HUES64 (cell line): ENCODE measurements around the gene GLTP.
A peak's percentile ranks its signal among the peaks of the same experiment; 100 is the strongest.
"Not testable (repeated sequence)": the region's sequence is repeated elsewhere in the genome, so short reads cannot be mapped to it uniquely, and the experiment has no call there.

Source experiments
- H3K27ac ChIP-seq: 2 replicates; pipeline ENCODE4 v1.7.0; 2013; ENCODE audit warnings: low read depth, low read length, inconsistent platforms
- H3K27me3 ChIP-seq: 2 replicates; pipeline ENCODE4 v1.6.1; 2013; ENCODE audit warnings: mild to moderate bottlenecking, low read length; ENCODE audit not compliant: insufficient read depth
- H3K36me3 ChIP-seq: 2 replicates; pipeline ENCODE4 v1.6.1; 2013; ENCODE audit warnings: mild to moderate bottlenecking, low read length; ENCODE audit not compliant: insufficient read depth
- H3K4me1 ChIP-seq: 2 replicates; pipeline ENCODE4 v1.6.1; 2013; ENCODE audit warnings: mild to moderate bottlenecking, low read length, moderate library complexity; ENCODE audit not compliant: insufficient read depth
- H3K4me3 ChIP-seq: 2 replicates; pipeline ENCODE4 v1.5.1; 2013; ENCODE audit warnings: mild to moderate bottlenecking, low read length, moderate library complexity
- H3K9ac ChIP-seq: 2 replicates; pipeline ENCODE4 v1.6.1; 2013; ENCODE audit warnings: mild to moderate bottlenecking, low read depth, low read length
- H3K9me3 ChIP-seq: 2 replicates; pipeline ENCODE4 v1.6.1; 2013; ENCODE audit warnings: low read depth, low read length; ENCODE audit not compliant: insufficient read depth
- WGBS: fragments of 150-250, 120-280 bp; methylation state at CpG from one replicate; pipeline ENCODE4 v1.1.7; 2013; ENCODE audit warnings: missing lambda C conversion rate; 5-methylcytosine and 5-hydroxymethylcytosine counted together

GLTP gene

GRCh38 chr12:109900752-109901580, 20.6 kb upstream of the GLTP start:
- H3K4me3 ChIP-seq = peak overlapping the region; percentile 71
- H3K27ac ChIP-seq = peak overlapping the region; percentile 1; the same call in 1 of the 2 replicates
- H3K36me3 ChIP-seq = peaks cover 28% of the 10 kb centered on the region
- peaks cover 95% of the 10 kb centered on the region for H3K27me3 ChIP-seq
- WGBS = under 1% methylated on average over 16 of the region's 16 CpGs
- H3K9ac ChIP-seq = peak overlapping the region; percentile 83
- H3K9me3 ChIP-seq = no peaks in the 10 kb centered on the region
- peaks cover 17% of the 10 kb centered on the region; the same call in 1 of the 2 replicates for H3K4me1 ChIP-seq

DNA sequence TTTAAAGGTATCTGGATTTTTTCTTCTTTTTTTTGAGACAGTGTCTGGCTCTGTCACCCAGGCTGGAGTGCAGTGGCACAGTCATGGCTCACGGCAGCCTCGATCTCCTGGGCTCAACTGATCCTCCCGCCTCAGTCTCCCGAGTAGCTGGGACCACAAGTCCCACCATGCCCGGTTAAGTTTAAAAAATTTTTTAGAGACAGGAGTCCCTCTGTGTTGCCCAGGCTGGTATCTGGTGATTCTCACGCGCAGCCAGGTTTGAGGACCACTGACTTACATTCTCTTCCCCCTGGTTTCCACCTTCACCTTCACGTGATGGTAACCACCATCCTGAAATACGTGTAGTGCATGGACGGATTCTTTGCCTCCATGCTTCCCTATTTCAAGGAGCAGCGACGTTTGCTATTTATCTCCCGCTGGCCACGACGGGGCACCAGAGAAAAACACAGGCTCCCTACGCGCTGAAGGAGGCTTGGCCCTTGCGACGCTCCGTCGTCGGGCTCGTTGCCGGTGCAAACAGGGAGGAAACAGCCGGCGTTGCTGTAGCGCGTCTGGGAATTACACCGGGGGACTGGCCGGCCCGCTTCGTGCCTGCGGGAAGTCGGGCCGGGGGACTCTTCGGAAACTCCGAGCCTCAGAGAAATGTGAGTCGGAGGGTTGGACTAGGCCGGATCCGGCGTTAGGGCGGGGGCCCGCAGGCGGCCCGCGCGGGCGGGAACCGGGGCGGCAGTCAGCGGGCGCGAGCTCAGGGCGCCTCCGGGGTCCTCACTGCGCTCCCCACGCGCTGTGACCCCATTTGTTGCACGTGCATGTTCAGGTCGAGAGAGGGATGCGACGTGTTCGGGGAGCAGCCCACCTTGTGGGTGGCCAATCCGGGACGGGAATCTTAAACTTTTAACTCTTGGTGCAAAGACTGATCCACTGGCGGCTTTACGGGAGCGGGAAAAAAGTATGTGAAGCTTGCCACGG, 19.7 kb upstream of the GLTP start, which contains the start of gene TCHP:
TSS of gene TCHP (plus strand) at position 492 of the 969 bp plus-strand sequence. CDS start 2,753 bp downstream, outside the sequence.
- WGBS = 4% methylated on average over 69 of the region's 69 CpGs
- Histone ChIP-seq H3K27ac (peak within 1 kb of the TSS; percentile 49; the same call in 1 of the 2 replicates), H3K4me1 (peaks cover 17% of the 10 kb centered on the region; the same call in 1 of the 2 replicates), H3K36me3 (peaks cover 20% of the 10 kb centered on the region; the same call in 1 of the 2 replicates), H3K27me3 (peaks cover 96% of the 10 kb centered on the region), H3K9me3 (no peaks in the 10 kb centered on the region), H3K9ac (peak within 1 kb of the TSS; percentile 83), H3K4me3 (peak within 1 kb of the TSS; percentile 71)

DNA sequence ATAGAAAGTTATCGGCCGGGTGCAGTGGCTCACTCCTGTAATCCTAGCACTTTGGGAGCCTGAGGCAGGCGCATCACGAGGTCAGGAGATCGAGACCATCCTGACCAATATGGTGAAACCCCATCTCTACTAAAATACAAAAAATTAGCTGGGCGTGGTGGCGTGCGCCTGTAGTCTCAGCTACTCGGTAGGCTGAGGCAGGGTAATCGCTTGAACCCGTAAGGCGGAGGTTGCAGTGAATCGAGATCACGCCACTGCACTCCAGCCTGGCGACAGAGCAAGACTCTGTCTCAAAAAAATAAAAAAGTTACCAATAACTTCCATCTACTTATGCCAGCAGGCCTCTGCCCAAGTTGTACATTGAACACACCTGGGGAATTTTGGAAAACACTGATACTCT, 19.0 kb upstream of the GLTP start:
- not testable (repeated sequence) for H3K27ac ChIP-seq, H3K9me3 ChIP-seq, H3K9ac ChIP-seq
- peaks cover 93% of the 10 kb centered on the region for H3K27me3 ChIP-seq
- peaks cover 13% of the 10 kb centered on the region; the same call in 1 of the 2 replicates for H3K36me3 ChIP-seq
- peaks cover 17% of the 10 kb centered on the region; the same call in 1 of the 2 replicates for H3K4me1 ChIP-seq
- peak overlapping the region; percentile 71; the same call in 1 of the 2 replicates for H3K4me3 ChIP-seq
- WGBS = 94% methylated on average over 15 of the region's 15 CpGs

- Histone ChIP-seq H3K4me3 (no peak overlapping the region), H3K4me1 (peaks cover 12% of the 10 kb centered on the region; the same call in 1 of the 2 replicates), H3K27me3 (peaks cover 77% of the 10 kb centered on the region), H3K9me3 (no peaks in the 10 kb centered on the region), H3K27ac (no peak overlapping the region), H3K36me3 (no peaks in the 10 kb centered on the region), H3K9ac (no peak overlapping the region)
- WGBS = 91% methylated on average over 6 of the region's 6 CpGs
Observed at GRCh38 chr12:109897029-109897428, 16.7 kb upstream of the GLTP start.

GRCh38 chr12:109896188-109896587, 15.8 kb upstream of the GLTP start:
- Histone ChIP-seq H3K27me3 (peaks cover 74% of the 10 kb centered on the region), H3K4me1 (peaks cover 4% of the 10 kb centered on the region; the same call in 1 of the 2 replicates)
- WGBS = 98% methylated on average over 6 of the region's 6 CpGs

DNA sequence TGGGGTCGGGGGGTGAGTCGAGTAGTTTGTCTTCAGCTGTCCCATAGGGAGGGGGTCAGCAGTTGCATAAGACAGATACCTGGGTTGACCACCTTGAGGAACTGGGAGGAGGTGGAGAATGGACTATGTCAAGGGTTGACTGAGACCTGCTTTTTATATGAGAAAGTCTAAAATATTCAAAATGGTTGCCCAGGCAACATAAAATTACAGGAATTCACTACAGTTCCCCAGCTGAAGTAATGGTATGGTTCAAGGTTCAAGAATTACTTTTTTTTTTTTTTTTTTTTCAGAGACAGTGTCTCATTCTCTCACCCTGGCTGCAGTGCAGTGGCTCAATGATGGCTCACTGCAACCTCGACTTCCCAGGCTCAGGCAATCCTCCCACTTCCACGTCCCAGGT, 14.6 kb upstream of the GLTP start:
- WGBS = 81% methylated on average over 4 of the region's 4 CpGs
- no peaks in the 10 kb centered on the region for H3K36me3 ChIP-seq
- no peaks in the 10 kb centered on the region for H3K9me3 ChIP-seq
- no peak overlapping the region for H3K9ac ChIP-seq
- no peak overlapping the region for H3K4me3 ChIP-seq
- no peaks in the 10 kb centered on the region for H3K4me1 ChIP-seq
- H3K27me3 ChIP-seq = peaks cover 63% of the 10 kb centered on the region
- H3K27ac ChIP-seq = no peak overlapping the region

More at GRCh38 chr12:109896188-109896587, 15.8 kb upstream of the GLTP start:
- H3K36me3 ChIP-seq = no peaks in the 10 kb centered on the region
- H3K4me3 ChIP-seq = no peak overlapping the region
- no peak overlapping the region for H3K9ac ChIP-seq
- H3K9me3 ChIP-seq = no peaks in the 10 kb centered on the region
- H3K27ac ChIP-seq = no peak overlapping the region

GRCh38 chr12:109893261-109893995, 13.1 kb upstream of the GLTP start:
- no peaks in the 10 kb centered on the region for H3K36me3 ChIP-seq
- 87% methylated on average over 7 of the region's 7 CpGs for WGBS
- H3K9ac ChIP-seq = no peak overlapping the region
- H3K27ac ChIP-seq = no peak overlapping the region
- H3K4me3 ChIP-seq = no peak overlapping the region
- H3K9me3 ChIP-seq = no peaks in the 10 kb centered on the region
- H3K4me1 ChIP-seq = 0 out of 2 replicates have a peak, but pooled peaks cover 2% of the 10 kb centered on the region
- peaks cover 50% of the 10 kb centered on the region for H3K27me3 ChIP-seq

GRCh38 chr12:109892748-109893147, 12.4 kb upstream of the GLTP start:
- no peaks in the 10 kb centered on the region for H3K9me3 ChIP-seq
- no peak overlapping the region for H3K4me3 ChIP-seq
- 0 out of 2 replicates have a peak, but pooled peaks cover 2% of the 10 kb centered on the region for H3K4me1 ChIP-seq
- peaks cover 46% of the 10 kb centered on the region for H3K27me3 ChIP-seq
- H3K9ac ChIP-seq = no peak overlapping the region
- WGBS = 81% methylated on average over 4 of the region's 4 CpGs
- no peak overlapping the region for H3K27ac ChIP-seq
- H3K36me3 ChIP-seq = no peaks in the 10 kb centered on the region

GRCh38 chr12:109892165-109892715, 11.9 kb upstream of the GLTP start:
- Histone ChIP-seq H3K9ac (no peak overlapping the region), H3K27me3 (peaks cover 41% of the 10 kb centered on the region), H3K9me3 (no peaks in the 10 kb centered on the region), H3K4me1 (0 out of 2 replicates have a peak, but pooled peaks cover 2% of the 10 kb centered on the region), H3K27ac (no peak overlapping the region), H3K36me3 (no peaks in the 10 kb centered on the region), H3K4me3 (no peak overlapping the region)
- WGBS = 89% methylated on average over 1 of the region's 1 CpG

DNA sequence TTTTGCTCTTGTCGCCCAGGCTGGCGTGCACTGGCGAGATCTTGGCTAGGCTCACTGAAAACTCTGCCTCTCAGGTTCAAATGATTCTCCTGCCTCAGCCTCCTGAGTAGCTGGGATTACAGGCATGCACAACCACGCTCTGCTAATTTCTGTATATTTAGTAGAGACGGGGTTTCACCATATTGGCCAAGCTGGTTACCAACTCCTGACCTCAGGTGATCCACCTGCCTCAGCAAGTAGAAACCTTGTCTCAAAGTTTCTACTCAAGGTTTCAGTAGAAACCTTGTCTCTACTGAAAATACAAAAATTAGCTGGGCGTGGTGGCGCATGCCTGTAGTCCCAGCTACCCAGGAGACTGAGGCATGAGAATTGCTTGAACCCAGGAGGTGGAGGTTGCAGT, 11.4 kb upstream of the GLTP start:
- peaks cover 35% of the 10 kb centered on the region for H3K27me3 ChIP-seq
- H3K9me3 ChIP-seq, H3K36me3 ChIP-seq, H3K4me3 ChIP-seq, H3K9ac ChIP-seq, H3K27ac ChIP-seq, H3K4me1 ChIP-seq: not testable (repeated sequence)
- 94% methylated on average over 7 of the region's 7 CpGs for WGBS
